ENCODE data around the gene ZNF268.

The ZNF268 gene

GRCh38 chr12:133181238-133181959 is at the start of gene ZNF268:
ZNF268 (plus strand) TSS chr12:133181495; CDS start chr12:133181998, 503 bp downstream.
- DNase-seq: peak; percentile 44 to 89 (median 79)

- no peak for DNase-seq
Observed at GRCh38 chr12:133135747-133136146, 45.5 kb upstream of the ZNF268 start.

GRCh38 chr12:133145981-133146380 is 35.3 kb upstream of the ZNF268 start:
- no peak for DNase-seq

DNA sequence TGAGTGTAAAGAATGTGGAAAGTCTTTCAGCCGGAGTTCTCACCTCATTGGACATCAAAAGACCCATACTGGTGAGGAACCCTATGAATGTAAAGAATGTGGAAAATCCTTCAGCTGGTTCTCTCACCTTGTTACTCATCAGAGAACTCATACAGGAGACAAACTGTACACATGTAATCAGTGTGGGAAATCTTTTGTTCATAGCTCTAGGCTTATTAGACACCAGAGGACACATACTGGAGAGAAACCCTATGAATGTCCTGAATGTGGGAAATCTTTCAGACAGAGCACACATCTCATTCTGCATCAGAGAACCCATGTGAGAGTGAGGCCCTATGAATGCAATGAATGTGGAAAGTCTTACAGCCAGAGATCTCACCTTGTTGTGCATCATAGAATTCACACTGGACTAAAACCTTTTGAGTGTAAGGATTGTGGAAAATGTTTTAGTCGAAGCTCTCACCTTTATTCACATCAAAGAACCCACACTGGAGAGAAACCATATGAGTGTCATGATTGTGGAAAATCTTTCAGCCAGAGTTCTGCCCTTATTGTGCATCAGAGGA is 25.1 kb upstream of the ZNF268 start:
- no peak for DNase-seq

DNA sequence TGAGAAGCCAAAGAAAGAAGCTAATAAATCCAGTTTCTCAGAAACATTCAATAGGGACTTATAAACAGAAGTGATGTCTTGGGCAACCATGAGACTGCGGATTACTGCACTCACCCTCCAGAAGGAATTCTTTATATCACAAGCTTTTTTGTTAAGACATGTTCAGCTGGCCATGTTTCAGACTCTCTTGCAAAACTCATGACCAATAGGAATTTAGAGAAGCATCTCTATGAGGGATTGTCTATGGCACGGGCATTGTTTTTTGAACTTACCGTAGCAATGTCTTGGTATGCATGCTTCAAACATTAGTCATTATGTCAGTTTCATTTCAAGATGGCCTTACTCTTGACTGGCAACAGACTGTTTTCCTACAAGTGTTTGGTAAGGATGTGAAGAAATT is 15.5 kb upstream of the ZNF268 start:
- no peak for DNase-seq

- DNase-seq: no peak
Observed at GRCh38 chr12:133172491-133172890, 8.8 kb upstream of the ZNF268 start.

GRCh38 chr12:133174901-133175300 is 6.4 kb upstream of the ZNF268 start:
- DNase-seq: no peak

- no peak for DNase-seq
Observed at GRCh38 chr12:133180669-133181068, 626 bp upstream of the ZNF268 start.

DNA sequence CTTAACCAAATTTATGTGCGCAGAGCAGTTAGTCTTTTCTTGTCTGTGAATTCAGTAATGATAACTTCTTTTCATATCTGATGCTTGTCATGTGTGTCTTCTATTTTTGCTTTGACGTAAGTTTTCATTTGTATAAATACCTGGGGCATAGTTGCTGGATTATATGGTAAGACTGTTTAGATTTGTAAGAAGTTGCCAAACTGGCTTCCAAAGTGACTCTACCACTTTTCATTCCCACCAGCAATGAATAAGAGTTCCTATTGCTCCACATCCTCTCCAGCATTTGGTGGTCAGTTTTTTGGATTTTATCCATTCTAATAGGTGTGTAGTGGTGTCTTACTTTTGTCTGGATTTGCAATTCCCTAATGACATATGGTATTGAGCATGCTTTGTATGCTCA is 8.9 kb downstream of the ZNF268 start:
- DNase-seq: no peak

GRCh38 chr12:133192847-133193246 is 11.6 kb downstream of the ZNF268 start:
- DNase-seq: no peak

- DNase-seq: no peak
Observed at GRCh38 chr12:133201888-133202287, 20.6 kb downstream of the ZNF268 start.

DNA sequence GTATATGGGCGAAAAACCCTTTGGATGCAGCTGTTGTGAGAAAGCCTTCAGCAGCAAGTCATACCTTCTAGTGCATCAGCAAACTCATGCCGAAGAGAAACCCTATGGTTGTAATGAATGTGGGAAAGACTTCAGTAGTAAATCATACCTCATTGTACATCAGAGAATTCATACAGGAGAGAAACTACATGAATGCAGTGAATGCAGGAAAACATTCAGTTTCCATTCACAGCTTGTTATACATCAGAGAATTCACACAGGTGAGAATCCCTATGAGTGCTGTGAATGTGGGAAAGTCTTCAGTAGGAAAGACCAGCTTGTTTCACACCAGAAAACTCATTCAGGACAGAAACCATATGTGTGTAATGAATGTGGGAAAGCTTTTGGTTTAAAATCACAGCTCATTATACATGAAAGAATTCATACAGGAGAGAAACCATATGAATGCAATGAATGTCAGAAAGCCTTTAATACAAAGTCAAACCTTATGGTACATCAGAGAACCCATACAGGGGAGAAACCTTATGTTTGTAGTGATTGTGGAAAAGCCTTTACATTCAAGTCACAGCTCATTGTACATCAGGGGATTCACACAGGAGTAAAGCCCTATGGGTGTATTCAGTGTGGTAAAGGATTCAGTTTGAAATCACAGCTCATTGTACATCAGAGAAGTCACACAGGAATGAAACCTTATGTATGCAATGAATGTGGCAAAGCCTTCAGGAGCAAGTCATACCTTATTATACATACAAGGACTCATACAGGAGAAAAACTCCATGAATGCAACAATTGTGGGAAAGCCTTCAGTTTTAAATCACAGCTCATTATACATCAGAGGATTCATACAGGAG is 21.4 kb downstream of the ZNF268 start:
- DNase-seq: no peak

GRCh38 chr12:133203344-133204263 is 22.3 kb downstream of the ZNF268 start:
- DNase-seq: no peak

- no peak for DNase-seq
Observed at GRCh38 chr12:133204264-133204603, 22.9 kb downstream of the ZNF268 start.

- DNase-seq: no peak
Observed at GRCh38 chr12:133206390-133206789, 25.1 kb downstream of the ZNF268 start.

DNA sequence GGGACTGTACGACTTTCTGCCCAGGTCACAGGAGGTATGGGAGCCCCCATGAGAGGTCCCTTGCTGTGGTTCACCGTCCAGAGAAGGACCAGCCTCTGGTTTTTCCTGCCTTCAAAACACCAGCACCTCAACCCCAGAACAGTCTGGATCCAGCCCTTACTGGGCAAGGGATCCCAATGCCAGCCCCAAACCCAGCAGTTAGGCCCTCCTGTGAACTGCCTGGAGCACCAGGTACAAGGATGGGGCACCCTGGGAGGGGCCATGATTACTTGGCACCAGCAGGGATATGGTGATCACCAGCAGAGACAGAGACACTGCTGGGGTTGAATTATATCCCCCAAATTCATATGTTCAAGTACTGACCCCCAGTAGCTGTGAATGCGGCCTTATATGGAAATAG is 34.4 kb downstream of the ZNF268 start:
- DNase-seq: no peak

DNA sequence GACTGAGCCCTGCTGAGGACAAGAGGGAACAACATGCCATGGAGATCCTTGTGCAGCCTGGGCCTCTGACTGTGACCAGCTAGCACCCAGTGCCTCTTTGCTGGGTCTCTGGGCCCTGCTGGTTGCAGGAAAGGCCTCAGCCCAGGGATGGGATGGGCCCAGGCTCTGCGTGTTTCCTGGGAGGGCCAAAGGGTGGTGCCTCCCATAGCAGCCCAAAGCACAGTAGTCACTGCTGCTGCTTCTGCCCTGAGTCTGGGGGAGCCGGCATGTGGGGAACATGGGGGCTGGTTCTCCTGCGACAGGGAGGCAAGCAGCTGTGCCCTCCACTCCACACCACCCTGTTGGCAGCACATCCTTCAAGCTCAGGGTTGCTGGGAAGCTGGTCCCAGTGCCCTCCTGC is 35.9 kb downstream of the ZNF268 start:
- no peak for DNase-seq

- no peak for DNase-seq
Observed at GRCh38 chr12:133220521-133220920, 39.2 kb downstream of the ZNF268 start.

- DNase-seq: no peak
Observed at GRCh38 chr12:133221241-133221640, 39.9 kb downstream of the ZNF268 start.

DNA sequence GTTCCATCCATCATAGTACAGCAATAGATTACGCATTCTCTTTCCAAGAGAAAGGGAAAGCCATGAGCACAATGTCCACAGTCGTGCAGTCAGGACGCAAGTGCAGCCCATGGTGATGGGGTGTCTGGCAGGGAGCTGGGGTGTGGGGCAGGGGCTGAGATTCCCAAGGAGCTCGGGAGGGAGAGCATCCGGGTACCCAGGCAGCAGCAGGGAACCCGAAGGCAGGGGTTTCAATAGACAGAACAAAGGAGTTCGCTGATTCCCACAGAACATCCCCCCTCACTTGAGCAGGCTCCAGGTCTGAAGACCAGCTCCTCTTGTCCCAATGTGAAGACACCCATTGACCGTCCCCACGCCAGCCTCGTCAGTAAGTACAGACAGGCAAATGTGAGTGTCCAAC is 40.9 kb downstream of the ZNF268 start:
- DNase-seq: no peak

DNA sequence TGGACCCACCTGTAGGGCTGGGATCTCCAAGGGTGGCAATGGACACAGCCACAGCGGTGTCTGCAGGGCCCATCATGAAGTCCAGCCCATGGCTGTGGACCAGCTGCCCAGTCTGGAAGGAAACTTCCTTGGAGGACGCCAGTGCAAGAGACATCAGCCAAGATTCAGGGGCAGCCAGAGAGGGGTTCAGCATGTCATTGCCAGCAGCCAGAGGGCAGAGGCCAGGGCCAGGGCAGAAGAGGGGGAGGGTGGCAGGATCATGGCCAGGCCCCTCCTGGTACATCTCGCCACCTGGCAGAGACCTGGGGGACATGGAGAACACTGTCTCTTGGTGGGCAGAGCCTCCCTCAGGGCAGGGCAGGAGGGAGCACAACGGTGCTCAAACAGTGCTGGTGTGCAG is 44.2 kb downstream of the ZNF268 start:
- DNase-seq: no peak

- no peak for DNase-seq
Observed at GRCh38 chr12:133226690-133227089, 45.4 kb downstream of the ZNF268 start.
